NCI-H146 (cell line): ENCODE data around the gene PDE2A.
"Not testable (repeated sequence)": the region's sequence is repeated elsewhere in the genome, so short reads cannot be mapped to it uniquely, and the experiment has no call there.

ENCODE experiments used
- DNase-seq: peaks from one replicate; lab custom pipeline; 2025; lab: John Stamatoyannopoulos, UW

Gene PDE2A

DNA sequence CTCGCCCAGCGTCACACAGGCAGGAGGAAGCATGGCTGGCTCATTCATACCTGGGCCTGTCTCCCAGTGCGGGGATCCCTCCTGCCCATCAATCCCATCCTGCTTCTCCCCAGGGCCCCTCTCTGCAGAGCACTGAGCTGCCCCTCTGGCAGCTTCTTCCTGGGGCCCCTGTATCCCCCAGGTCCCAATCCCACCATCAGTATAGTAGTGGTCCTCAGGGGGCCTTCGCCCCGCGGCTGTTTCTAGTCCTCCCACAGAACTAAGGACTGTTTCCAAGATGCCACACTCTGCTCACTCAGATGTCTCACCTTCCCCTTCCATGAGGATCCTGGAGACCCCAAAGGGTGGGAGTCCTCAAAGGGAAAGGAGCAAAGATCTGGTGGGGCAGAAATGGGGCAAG lies 97.6 kb downstream of the PDE2A start:
- no peak for DNase-seq

- DNase-seq = no peak
Observed at GRCh38 chr11:72576243-72576595, 98.0 kb downstream of the PDE2A start.

DNA sequence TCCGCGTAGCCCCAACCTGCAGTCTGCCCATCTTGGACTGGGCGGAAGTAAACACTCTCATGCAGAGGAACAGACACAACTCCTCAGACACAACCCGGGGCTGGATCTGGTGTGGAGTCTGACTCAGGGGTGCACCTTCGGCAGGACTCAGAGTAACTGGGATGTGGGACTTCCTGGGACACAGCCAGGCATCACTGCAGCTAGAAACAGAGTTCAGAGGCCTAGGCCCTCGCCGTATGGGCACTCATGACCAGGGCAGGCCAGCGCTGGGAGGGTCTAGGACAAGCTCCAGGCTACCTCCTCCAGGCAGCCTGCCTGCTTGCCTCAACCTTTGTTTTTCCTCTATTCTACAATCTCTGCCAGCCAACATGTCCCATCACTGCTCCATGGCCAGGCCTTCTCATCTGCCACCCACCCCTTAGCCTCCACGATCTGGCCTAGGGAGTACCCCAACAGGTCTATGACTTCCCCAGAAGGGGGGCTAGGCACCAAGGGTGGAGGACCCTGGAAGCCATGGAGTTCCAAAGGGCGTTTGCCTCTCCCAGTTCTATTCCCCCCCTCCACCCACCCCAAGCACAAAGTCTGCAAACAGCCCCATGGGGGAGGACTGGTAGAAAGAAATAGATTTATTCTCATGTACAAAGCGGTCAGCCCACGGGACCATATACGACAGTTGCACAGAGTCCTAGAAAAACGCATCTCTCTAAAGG lies 98.5 kb downstream of the PDE2A start:
- DNase-seq = no peak

DNA sequence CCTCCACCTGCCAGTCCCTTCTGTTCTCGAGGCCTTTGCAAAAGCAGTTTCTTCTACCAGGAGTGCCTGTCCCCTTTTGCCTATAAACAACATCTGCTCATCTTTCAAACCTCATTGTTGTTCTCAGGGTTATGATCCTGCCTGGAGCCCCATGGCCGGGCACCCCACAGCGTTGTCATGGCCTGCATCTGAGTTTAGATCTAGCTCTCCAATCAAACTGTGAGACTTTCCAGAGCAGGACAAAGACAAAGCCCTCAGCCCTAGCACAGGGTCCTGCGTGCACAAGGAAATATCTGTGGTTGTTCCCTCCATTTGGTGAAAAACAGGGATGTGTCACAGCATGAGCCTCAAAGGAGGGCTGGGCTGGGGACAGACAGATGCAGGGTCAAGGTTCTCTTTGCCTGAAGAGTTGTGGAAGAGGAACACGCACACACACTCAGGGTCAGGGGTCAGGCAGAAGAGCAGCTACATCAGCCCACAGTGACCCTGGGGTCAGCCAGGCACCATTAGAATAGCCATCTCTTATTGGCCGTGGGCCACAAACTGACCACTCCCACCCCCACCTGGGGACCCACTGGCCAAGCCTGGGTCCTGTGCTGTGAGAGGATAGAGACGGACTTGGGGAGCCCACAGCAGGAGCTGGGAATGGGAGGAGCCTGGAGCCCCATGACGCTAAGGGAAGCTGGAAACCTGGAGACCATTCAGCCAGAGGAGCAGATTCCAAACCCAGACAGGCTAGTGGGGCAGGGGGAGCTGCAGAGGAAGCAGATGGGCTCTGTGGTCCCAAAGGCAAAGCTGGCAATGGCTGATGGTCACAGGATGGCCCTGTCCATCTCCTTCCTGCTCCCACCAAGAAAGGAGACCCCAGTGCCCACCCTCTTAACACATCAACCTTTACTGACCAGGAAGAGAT lies 99.4 kb downstream of the PDE2A start:
- DNase-seq = no peak

DNA sequence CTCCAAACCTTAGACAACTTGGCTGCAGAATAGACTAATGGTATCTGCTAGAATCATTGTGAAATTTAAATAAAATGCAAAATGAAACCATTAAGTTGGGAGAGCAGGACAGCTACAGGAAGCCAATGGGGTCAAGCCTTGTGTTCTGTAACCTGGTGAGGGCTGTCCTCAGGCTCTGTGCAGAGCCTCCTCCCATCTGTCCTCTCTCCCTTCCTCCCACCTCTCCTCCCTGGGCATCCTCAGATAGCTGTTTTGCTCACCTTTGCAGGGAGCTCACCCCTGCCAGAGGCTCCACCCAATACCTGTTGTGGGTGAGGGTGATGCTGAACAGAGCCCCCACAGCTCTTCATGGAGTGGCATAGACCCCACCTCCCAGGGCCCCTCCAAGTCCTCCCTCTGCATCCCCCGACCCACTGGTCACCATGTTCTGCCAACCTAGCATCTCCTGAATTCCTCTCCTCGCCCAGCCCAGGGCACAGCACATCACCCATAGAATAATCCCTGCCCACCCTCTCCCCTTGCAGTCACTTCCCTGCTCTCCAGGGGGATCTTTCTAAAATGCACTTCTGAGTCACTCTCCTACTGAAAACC lies 100.3 kb downstream of the PDE2A start:
- DNase-seq = no peak

DNA sequence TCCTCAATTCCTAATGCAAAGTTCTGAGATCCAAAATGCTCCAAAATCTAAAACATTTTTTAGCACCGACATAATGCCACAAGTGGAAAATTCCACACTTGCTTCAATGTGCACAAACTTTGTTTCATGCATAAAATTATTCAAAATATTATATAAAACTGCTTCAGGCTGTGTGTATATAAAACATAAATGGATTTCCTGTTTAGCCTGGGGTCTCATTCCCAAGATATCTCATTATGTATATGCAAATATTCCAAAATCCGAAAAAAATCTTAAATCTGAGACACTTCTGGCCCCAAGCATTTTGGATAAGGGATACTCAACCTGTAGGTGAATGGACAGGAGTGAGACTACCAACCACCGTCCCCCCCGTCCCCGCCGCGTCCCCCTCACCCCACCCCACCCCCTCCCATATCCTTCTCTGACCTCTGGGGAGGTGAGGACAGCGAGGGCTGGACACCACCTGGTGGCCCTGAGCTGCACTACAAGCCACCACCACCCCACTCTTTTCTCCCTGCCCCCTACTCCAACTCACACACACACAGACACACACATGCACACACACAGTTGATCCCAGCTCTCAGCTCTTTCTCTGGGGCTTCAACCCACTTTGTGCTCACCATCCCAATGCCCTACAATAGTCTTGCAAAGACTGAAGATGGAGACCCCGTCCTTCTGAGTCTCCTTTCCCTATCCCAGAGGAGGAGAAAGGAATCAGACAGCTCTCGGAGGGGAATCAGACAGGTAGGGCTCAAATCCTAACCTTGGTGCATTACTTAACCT lies 101.0 kb downstream of the PDE2A start:
- DNase-seq = peak; percentile 21

DNA sequence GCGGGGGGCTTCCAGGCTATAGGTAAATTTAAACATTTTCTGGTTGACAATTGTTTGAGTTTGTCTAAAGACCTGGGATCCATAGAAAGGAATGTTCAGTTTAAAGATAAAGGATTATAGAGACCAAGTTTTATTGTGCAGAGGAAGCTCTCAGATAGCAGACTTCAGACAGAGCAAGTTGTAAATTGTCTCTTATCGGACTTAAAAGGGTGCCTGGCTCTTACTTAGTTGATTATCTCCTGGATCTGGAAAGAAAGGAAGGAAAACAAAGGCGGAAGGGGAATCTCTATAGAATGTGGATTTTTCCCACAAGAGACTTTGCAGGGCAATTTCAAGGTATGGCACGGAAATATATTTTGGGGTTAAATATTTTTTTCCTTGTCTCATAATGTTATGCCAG lies 101.7 kb downstream of the PDE2A start:
- not testable (repeated sequence) for DNase-seq

DNA sequence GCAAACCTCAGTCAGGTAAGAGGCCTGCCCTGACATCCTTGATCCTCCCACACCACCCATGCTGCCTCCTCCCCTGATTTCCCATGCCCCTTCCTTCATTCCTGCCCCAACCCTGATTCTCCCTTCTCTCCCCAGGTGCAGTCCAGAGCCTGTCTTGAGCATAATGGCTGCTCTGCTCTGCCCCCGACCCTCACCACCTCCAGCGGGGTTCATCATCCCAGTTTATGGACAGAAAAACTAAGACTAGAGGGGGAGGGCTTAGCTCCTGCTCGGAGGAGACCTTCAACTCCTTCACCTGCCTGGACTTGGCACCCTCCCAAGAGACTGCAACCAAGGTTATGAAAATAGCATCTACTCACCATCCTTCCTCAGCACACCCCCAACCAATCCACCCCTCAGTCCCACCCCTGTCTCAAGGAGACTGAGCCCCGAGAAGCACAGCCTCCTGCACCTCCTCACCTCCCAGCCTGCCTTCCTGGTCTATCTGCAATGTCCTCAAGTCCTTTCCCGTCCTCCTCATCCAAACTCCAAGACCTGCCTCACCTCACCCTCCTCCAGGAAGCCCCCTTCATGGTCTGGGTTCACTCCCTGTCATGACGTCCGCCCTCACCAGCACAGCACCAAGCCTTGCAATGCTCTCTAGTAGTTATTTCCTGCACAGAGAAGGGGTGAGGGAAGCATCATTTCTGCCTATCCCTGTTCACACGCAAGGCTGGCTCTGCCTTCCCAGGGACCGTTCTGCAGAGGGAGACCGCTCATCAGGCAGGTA lies 103.1 kb downstream of the PDE2A start:
- DNase-seq = no peak

DNA sequence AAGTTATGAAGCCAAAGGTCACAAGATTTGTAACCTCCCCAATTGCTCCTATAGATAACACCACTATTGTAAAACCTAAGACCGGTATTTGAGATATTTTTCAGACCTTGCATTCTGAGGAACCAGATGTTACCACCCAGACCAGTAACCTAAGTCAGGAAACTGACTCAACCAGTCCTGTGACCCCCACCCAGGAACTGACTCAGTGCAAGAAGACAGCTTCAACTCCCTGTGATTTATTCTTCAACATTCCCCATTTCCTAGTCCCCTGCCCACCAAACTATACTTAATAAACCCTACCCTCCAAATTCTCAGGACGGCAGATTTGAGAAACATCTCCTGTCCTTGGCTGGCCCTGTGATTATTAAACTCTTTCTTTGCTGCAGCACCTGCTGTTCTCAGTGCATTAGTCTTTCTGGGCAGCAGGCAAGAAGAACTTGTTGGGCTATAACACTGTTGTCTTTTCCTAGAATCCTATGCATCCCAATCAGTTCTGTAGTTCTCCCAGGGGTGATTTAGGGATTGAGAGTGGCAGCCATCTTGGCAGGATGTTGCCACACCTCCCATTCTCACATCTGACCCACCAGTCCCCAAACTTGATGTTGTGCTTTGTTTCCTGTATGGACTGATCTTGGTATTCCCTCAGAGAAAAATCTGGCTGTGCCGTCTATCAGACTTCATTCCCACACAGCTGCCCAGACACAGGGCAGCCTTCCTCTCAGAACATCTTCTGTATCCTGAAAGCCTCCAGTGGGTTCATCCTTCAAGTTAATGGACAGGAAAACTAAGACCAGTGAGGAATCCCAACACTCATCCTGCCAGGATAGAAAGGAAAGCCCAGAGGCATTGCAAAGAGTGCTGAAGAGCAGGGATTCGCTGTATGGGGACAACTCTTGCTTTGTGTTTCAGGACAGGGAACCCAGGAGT lies 104.0 kb downstream of the PDE2A start:
- no peak for DNase-seq

- no peak for DNase-seq
Observed at GRCh38 chr11:72568861-72569260, 105.4 kb downstream of the PDE2A start.

DNA sequence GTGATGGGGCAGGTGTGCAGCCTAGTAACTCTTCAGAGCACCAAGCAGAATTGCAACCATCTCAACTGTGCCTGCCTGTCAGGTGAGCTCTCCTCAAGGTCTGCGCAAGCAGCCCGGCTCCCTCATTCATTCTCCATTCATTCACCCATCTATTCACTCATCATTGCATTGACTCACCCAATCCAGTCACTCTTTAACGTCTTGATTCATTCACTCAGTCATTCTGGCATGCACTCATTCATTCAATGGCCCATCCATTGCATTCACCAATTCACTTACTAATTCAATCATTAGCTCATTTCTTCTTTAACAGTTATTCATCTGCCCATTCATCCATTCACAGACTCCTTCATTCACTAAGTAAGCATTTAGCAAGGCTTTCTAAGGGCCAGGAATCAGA lies 111.8 kb downstream of the PDE2A start:
- no peak for DNase-seq

- no peak for DNase-seq
Observed at GRCh38 chr11:72561856-72562255, 112.4 kb downstream of the PDE2A start.

DNA sequence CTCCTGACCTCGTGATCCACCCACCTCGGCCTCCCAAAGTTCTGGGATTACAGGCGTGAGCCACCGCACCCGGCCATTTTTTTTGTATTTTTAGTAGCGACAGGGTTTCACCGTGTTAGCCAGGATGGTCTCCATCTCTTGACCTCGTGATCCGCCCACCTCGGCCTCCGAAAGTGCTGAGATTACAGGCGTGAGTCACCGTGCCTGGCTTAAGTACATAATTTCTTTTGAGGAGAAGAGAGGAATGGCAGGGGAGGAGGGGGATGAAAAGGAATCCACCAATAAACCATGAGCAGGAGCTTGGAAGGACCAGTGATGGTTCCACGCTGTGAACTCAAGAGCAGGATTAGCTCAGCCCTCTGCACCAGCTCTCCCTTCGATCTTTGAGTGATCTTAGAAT lies 113.4 kb downstream of the PDE2A start:
- DNase-seq = not testable (repeated sequence)

DNA sequence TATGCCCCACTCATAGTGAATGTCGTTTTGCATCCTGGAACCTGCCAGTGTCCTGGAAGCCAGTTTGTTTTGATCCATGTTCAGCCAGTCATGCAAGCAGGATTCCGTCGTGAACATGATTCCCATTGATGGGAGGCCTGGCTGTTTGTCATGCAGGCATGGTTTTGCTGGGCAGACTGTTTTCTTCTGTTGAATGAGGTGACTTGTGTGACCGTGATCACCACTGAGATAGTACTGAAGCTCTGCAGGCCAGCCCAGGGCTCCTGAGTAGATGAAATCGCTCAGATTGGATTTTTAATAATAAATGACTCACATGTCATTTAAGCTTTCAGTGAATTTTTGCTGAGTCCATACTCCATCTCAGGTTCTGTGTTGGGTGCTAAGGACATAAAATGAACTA lies 117.8 kb downstream of the PDE2A start:
- DNase-seq = no peak

GRCh38 chr11:72555014-72555522 lies 119.2 kb downstream of the PDE2A start:
- not testable (repeated sequence) for DNase-seq

GRCh38 chr11:72553706-72554105 lies 120.5 kb downstream of the PDE2A start:
- DNase-seq = no peak

- no peak for DNase-seq
Observed at GRCh38 chr11:72552399-72552910, 121.8 kb downstream of the PDE2A start.

- no peak for DNase-seq
Observed at GRCh38 chr11:72551571-72551970, 122.7 kb downstream of the PDE2A start.

DNA sequence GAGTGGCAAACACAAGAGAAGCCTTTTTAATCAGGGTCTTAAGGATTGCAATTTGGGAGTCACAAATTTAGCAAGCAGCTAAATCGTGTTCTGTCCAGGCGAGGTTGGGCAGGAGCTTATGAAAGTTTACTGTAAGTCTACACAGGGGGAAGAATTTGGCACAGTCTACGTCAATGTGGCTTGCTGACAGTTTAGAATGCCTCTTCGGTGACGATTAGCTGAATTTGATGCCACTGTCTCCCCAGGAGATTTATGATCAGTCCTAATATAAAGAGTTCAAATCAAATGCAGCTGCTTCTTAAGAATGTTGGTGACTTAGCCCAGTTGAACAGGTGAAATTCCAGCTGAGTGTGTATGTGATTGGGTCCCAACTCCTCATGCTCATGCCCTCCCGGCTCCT lies 125.8 kb downstream of the PDE2A start:
- no peak for DNase-seq

DNA sequence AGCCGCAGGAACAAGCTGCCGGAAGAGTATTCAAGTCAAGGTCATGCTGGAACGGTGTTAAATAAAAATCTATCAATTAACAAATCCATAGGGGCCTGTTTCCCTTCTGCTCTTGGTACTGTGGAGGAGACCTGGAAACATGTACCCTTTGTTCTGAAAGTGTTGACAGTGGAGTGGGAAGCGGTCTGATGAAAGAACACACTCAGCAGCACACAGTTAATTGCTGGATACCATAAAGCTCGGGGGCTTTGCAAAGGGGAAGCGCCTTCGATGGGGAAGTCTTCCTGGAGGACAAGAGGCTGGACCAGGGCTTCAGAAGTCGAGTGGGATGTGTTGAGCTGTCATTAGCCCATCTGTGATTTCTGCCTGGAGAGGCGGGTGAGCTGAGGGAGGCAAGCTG lies 127.4 kb downstream of the PDE2A start:
- no peak for DNase-seq
